ENCODE results near the gene CCDC88B.

DNA sequence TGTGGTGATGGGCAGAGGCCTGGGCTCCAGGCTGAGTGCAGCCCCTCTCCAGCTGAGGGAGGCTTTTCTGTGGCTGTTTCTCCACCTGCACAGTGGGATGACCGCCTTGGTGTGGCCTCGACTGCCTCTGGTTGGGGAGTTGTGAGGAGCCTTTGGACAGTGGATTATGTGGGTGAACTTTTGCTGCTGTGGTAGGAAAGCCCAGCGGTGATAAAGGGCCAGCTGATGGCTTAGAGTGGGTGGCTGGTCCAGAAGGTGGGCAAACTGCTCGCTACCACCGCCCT, 36.0 kb upstream of the CCDC88B start:
- TF ChIP-seq, protein P1, sequence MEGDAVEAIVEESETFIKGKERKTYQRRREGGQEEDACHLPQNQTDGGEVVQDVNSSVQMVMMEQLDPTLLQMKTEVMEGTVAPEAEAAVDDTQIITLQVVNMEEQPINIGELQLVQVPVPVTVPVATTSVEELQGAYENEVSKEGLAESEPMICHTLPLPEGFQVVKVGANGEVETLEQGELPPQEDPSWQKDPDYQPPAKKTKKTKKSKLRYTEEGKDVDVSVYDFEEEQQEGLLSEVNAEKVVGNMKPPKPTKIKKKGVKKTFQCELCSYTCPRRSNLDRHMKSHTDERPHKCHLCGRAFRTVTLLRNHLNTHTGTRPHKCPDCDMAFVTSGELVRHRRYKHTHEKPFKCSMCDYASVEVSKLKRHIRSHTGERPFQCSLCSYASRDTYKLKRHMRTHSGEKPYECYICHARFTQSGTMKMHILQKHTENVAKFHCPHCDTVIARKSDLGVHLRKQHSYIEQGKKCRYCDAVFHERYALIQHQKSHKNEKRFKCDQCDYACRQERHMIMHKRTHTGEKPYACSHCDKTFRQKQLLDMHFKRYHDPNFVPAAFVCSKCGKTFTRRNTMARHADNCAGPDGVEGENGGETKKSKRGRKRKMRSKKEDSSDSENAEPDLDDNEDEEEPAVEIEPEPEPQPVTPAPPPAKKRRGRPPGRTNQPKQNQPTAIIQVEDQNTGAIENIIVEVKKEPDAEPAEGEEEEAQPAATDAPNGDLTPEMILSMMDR (IDR thresholded peaks at IDR 0.05) = no peak
- TF ChIP-seq POLR2AphosphoS5 (IDR thresholded peaks at IDR 0.05; ENCODE audit: insufficient read depth in 1 of 2, low read depth in 1 of 2) = no peak
